DOHH2 (cell line): ENCODE results near the gene FRAS1.

Experiments
- CTCF ChIP-seq: fragments of 200-600 bp; sonication (generic); IDR thresholded peaks from one replicate; pipeline ENCODE4 v1.5.1; 2014; ENCODE audit warnings: antibody characterized with exemption, mild to moderate bottlenecking, low read depth, low read length; ENCODE audit not compliant: poor library complexity, severe bottlenecking
- EZH2phosphoT487 ChIP-seq: fragments of 200-600 bp; sonication (generic); IDR thresholded peaks from 2 replicates; pipeline ENCODE4 v1.6.1; 2017; ENCODE audit warnings: borderline replicate concordance, mild to moderate bottlenecking, antibody characterized with exemption, low read length, moderate library complexity, mixed read lengths

GRCh38 chr4:78527103-78527502 is 470.0 kb downstream of the FRAS1 start:
- TF ChIP-seq CTCF (no peak), EZH2phosphoT487 (no peak)
